H9 (cell line): ENCODE results near the gene ITCH. TPM values are rescaled to one million over a fixed set of nuclear protein-coding genes. Genes with fewer than 3 reads are reported as not detected.

Source experiments
- DNase-seq: peaks from one replicate; pipeline ENCODE4 v3.0.0-alpha.2; 2017
- H2AFZ ChIP-seq: one replicate; pipeline ENCODE4 v1.6.1; 2013; ENCODE audit warnings: mild to moderate bottlenecking, low read length, control low read depth, moderate library complexity
- H2AK5ac ChIP-seq: 2 replicates; pipeline ENCODE4 v1.6.1; 2013; ENCODE audit warnings: low read length, control low read depth, mixed read lengths; ENCODE audit not compliant: insufficient read length
- H2BK120ac ChIP-seq: one replicate; pipeline ENCODE4 v1.6.1; 2013; ENCODE audit warnings: low read depth, mild to moderate bottlenecking, low read length, control low read depth, inconsistent platforms; ENCODE audit not compliant: poor library complexity, severe bottlenecking
- H2BK12ac ChIP-seq: 2 replicates; pipeline ENCODE4 v1.6.1; 2013; ENCODE audit warnings: low read length, control low read depth, mixed read lengths, low read depth; ENCODE audit not compliant: insufficient read length
- H2BK15ac ChIP-seq: 2 replicates; pipeline ENCODE4 v1.6.1; 2013; ENCODE audit warnings: low read depth, low read length, control low read depth
- H2BK20ac ChIP-seq: one replicate; pipeline ENCODE4 v1.6.1; 2013; ENCODE audit warnings: low read depth, mild to moderate bottlenecking, low read length, control low read depth, inconsistent platforms; ENCODE audit not compliant: poor library complexity, severe bottlenecking
- H2BK5ac ChIP-seq: 2 replicates; pipeline ENCODE4 v1.6.1; 2013; ENCODE audit warnings: low read length, control low read depth, mixed read lengths; ENCODE audit not compliant: insufficient read length
- H3K14ac ChIP-seq: 2 replicates; pipeline ENCODE4 v1.6.1; 2013; ENCODE audit warnings: low read length, control low read depth; ENCODE audit not compliant: insufficient read depth
- H3K18ac ChIP-seq: 2 replicates; pipeline ENCODE4 v1.6.1; 2013; ENCODE audit warnings: low read depth, mild to moderate bottlenecking, mixed read lengths, low read length, control low read depth; ENCODE audit not compliant: insufficient read length
- H3K23ac ChIP-seq: 2 replicates; pipeline ENCODE4 v1.6.1; 2013; ENCODE audit warnings: low read length, control low read depth, mixed read lengths, low read depth; ENCODE audit not compliant: insufficient read length
- H3K23me2 ChIP-seq: 2 replicates; pipeline ENCODE4 v1.6.1; 2013; ENCODE audit warnings: low read depth, mild to moderate bottlenecking, mixed read lengths, low read length, control low read depth; ENCODE audit not compliant: insufficient read length, poor library complexity, severe bottlenecking
- H3K27ac ChIP-seq: 2 replicates; pipeline ENCODE4 v1.5.1; 2013; ENCODE audit warnings: low read length, control low read depth, mixed read lengths, low read depth; ENCODE audit not compliant: insufficient read length
- H3K27me3 ChIP-seq: 2 replicates; pipeline ENCODE4 v1.6.1; 2013; ENCODE audit warnings: low read length, control low read depth, inconsistent platforms; ENCODE audit not compliant: insufficient read depth
- H3K4ac ChIP-seq: 2 replicates; pipeline ENCODE4 v1.6.1; 2013; ENCODE audit warnings: low read depth, mild to moderate bottlenecking, control low read depth, inconsistent platforms, low read length, moderate library complexity
- H3K4me1 ChIP-seq: 2 replicates; pipeline ENCODE4 v1.6.1; 2013; ENCODE audit warnings: low read length, control low read depth, inconsistent platforms; ENCODE audit not compliant: insufficient read depth
- H3K4me2 ChIP-seq: 2 replicates; pipeline ENCODE4 v1.6.1; 2013; ENCODE audit warnings: low read length, control low read depth, mixed read lengths; ENCODE audit not compliant: insufficient read length, insufficient read depth
- H3K56ac ChIP-seq: 2 replicates; pipeline ENCODE4 v1.6.1; 2013; ENCODE audit warnings: low read depth, mild to moderate bottlenecking, mixed read lengths, low read length, control low read depth; ENCODE audit not compliant: insufficient read length
- H3K79me1 ChIP-seq: 2 replicates; pipeline ENCODE4 v1.6.1; 2013; ENCODE audit warnings: low read depth, mild to moderate bottlenecking, moderate library complexity, low read length, control low read depth, inconsistent platforms; ENCODE audit not compliant: insufficient read depth, poor library complexity, severe bottlenecking
- H3K79me2 ChIP-seq: 2 replicates; pipeline ENCODE4 v1.6.1; 2013; ENCODE audit warnings: low read length, control low read depth, inconsistent platforms; ENCODE audit not compliant: insufficient read depth
- H3K9ac ChIP-seq: 2 replicates; pipeline ENCODE4 v1.6.1; 2013; ENCODE audit warnings: low read length, control low read depth, mixed read lengths; ENCODE audit not compliant: insufficient read length; ENCODE audit errors: extremely low read depth
- H3K9me3 ChIP-seq: one replicate; pipeline ENCODE4 v1.6.1; 2013; ENCODE audit warnings: low read depth, low read length, inconsistent platforms; ENCODE audit not compliant: control insufficient read depth
- H3T11ph ChIP-seq: one replicate; pipeline ENCODE4 v1.6.1; 2013; ENCODE audit warnings: mild to moderate bottlenecking, low read length, control low read depth, inconsistent platforms
- H4K20me1 ChIP-seq: one replicate; pipeline ENCODE4 v1.6.1; 2013; ENCODE audit not compliant: control insufficient read depth, insufficient read length, insufficient read depth
- H4K5ac ChIP-seq: 2 replicates; pipeline ENCODE4 v1.6.1; 2013; ENCODE audit warnings: low read depth, mild to moderate bottlenecking, mixed read lengths, low read length, control low read depth; ENCODE audit not compliant: insufficient read length
- H4K8ac ChIP-seq: replicated peaks from 2 replicates; pipeline ENCODE4 v1.6.1; 2013; ENCODE audit warnings: low read length, control low read depth, mixed read lengths, low read depth; ENCODE audit not compliant: insufficient read length
- H4K91ac ChIP-seq: 2 replicates; pipeline ENCODE4 v1.6.1; 2013; ENCODE audit warnings: low read depth, mild to moderate bottlenecking, moderate library complexity, mixed read lengths, low read length, control low read depth; ENCODE audit not compliant: insufficient read length
- H3K27ac Mint-ChIP-seq, 3 experiments: 2 replicates in 2 of 3; 3 replicates in 1 of 3; pipeline ENCODE4 v1.8.0; 2020 to 2021; ENCODE audit warnings: mixed read lengths in 3 of 3, mild to moderate bottlenecking in 1 of 3, moderate library complexity in 1 of 3
- H3K27me3 Mint-ChIP-seq: 2 replicates; pipeline ENCODE4 v1.8.0; 2021; ENCODE audit warnings: low read depth, mild to moderate bottlenecking, moderate library complexity, mixed read lengths
- H3K36me3 Mint-ChIP-seq, 3 experiments: 2 replicates in 2 of 3; 3 replicates in 1 of 3; pipeline ENCODE4 v1.8.0; 2020 to 2021; ENCODE audit warnings: low read depth in 3 of 3, mixed read lengths in 3 of 3; ENCODE audit not compliant: insufficient read depth in 1 of 3
- H3K4me1 Mint-ChIP-seq, 2 experiments: 2 replicates each; pipeline ENCODE4 v1.8.0; 2020; ENCODE audit warnings: mixed read lengths in 2 of 2
- H3K4me3 Mint-ChIP-seq, 2 experiments: 2 replicates in 1 of 2; 3 replicates in 1 of 2; pipeline ENCODE4 v1.8.0; 2020 to 2021; ENCODE audit warnings: mild to moderate bottlenecking in 2 of 2, mixed read lengths in 2 of 2, moderate library complexity in 1 of 2
- H3K9me3 Mint-ChIP-seq, 2 experiments: 2 replicates in 1 of 2; 3 replicates in 1 of 2; pipeline ENCODE4 v1.8.0; 2020; ENCODE audit warnings: mild to moderate bottlenecking in 2 of 2, mixed read lengths in 2 of 2, moderate library complexity in 1 of 2
- WGBS: extraction: QIAGEN DNeasy Blood & Tissue Kit; methylation state at CpG from one replicate; pipeline ENCODE4 v1.1.7; 2013; ENCODE audit warnings: missing lambda C conversion rate, low lambda C conversion rate, mixed read lengths; ENCODE audit not compliant: insufficient read length; ENCODE audit errors: extremely low coverage; 5-methylcytosine and 5-hydroxymethylcytosine counted together
- total RNA-seq: library from RNA; stranded (reverse); gene quantifications from 2 replicates; pipeline ENCODE4 v1.2.1, GENCODE V29; 2021
- TF ChIP-seq, protein P1 (sequence below): fragments of 200-600 bp; sonication (generic); conservative IDR thresholded peaks from 3 replicates; pipeline ENCODE4 v1.8.0; 2021; ENCODE audit warnings: antibody characterized with exemption, mild to moderate bottlenecking

ITCH gene
- total RNA-seq, 1 experiment from 2014 or later: 55.9 TPM

DNA sequence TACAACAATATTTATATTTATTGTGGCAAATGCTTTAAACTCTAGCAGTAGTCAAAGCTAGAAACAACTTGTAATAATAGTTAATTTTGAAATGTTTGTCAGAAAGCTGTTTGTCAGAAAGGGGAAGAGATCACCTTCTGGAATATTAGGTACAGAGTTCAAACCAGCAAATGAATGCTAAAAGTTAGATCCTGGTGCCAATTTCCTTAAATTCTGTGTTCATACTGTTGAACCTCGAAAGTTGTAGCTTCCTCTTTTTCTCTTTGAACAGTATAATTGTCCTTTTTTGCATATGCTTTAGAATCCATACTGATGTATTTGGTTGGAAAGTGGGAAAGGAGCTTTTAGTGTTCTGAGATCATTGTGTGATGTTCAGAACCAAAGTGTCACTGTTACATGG lies 22.4 kb downstream of the ITCH start:
- Histone ChIP-seq H2AFZ (no peak overlapping the region), H3K23me2 (no peaks in the 10 kb centered on the region), H3K14ac (no peak overlapping the region), H4K91ac (no peak overlapping the region), H3K56ac (no peak overlapping the region), H2BK5ac (no peak overlapping the region), H4K20me1 (no peaks in the 10 kb centered on the region), H3K79me2 (peaks cover 6% of the 10 kb centered on the region; the same call in 1 of the 2 replicates), H4K5ac (no peak overlapping the region), H2BK12ac (no peak overlapping the region), H4K8ac (no peak overlapping the region), H3K18ac (no peak overlapping the region), H3K79me1 (no peaks in the 10 kb centered on the region), H2BK120ac (no peak overlapping the region), H3K4ac (no peak overlapping the region), H2AK5ac (no peak overlapping the region), H3K9me3 (no peaks in the 10 kb centered on the region), H3K9ac (no peak overlapping the region), H2BK20ac (no peak overlapping the region), H3K4me2 (no peak overlapping the region), H3K27ac (no peak overlapping the region), H3K23ac (no peak overlapping the region), H2BK15ac (no peak overlapping the region), H3K4me1 (no peaks in the 10 kb centered on the region; the same call in 1 of the 2 replicates), H3K27me3 (no peaks in the 10 kb centered on the region), H3T11ph (no peak overlapping the region)
- Mint-ChIP-seq H3K36me3 (peaks cover 0 to 37% (median 6%) of the 10 kb centered on the region in 3 experiments; a peak in 6 of 7 replicates), H3K27me3 (no peaks in the 10 kb centered on the region), H3K9me3 (no peaks in the 10 kb centered on the region), H3K4me1 (peaks cover 17 to 20% of the 10 kb centered on the region in 2 experiments; a peak in 2 of 4 replicates), H3K4me3 (no peak overlapping the region), H3K27ac (no peak overlapping the region)
- no CpG with 5 or more reads among the region's 1 CpG for WGBS
- TF ChIP-seq, protein P1, sequence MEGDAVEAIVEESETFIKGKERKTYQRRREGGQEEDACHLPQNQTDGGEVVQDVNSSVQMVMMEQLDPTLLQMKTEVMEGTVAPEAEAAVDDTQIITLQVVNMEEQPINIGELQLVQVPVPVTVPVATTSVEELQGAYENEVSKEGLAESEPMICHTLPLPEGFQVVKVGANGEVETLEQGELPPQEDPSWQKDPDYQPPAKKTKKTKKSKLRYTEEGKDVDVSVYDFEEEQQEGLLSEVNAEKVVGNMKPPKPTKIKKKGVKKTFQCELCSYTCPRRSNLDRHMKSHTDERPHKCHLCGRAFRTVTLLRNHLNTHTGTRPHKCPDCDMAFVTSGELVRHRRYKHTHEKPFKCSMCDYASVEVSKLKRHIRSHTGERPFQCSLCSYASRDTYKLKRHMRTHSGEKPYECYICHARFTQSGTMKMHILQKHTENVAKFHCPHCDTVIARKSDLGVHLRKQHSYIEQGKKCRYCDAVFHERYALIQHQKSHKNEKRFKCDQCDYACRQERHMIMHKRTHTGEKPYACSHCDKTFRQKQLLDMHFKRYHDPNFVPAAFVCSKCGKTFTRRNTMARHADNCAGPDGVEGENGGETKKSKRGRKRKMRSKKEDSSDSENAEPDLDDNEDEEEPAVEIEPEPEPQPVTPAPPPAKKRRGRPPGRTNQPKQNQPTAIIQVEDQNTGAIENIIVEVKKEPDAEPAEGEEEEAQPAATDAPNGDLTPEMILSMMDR: no peak
- DNase-seq: no peak
